ENCODE results near the gene NDNF.

- TF ChIP-seq, protein P1, sequence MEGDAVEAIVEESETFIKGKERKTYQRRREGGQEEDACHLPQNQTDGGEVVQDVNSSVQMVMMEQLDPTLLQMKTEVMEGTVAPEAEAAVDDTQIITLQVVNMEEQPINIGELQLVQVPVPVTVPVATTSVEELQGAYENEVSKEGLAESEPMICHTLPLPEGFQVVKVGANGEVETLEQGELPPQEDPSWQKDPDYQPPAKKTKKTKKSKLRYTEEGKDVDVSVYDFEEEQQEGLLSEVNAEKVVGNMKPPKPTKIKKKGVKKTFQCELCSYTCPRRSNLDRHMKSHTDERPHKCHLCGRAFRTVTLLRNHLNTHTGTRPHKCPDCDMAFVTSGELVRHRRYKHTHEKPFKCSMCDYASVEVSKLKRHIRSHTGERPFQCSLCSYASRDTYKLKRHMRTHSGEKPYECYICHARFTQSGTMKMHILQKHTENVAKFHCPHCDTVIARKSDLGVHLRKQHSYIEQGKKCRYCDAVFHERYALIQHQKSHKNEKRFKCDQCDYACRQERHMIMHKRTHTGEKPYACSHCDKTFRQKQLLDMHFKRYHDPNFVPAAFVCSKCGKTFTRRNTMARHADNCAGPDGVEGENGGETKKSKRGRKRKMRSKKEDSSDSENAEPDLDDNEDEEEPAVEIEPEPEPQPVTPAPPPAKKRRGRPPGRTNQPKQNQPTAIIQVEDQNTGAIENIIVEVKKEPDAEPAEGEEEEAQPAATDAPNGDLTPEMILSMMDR (IDR thresholded peaks at IDR 0.05) = no peak
- no peak for TF ChIP-seq TCF7 (CRISPR knock-in tag; IDR thresholded peaks at IDR 0.05; ENCODE audit: low read depth)
- no peak for TF ChIP-seq ZBTB21 (CRISPR knock-in tag; IDR thresholded peaks at IDR 0.05; ENCODE audit: borderline replicate concordance)
- TF ChIP-seq NR1H2 (CRISPR knock-in tag; IDR thresholded peaks at IDR 0.05) = no peak
- TF ChIP-seq CREB1 (CRISPR knock-in tag; IDR thresholded peaks at IDR 0.05) = no peak
- no peak for TF ChIP-seq ELF4 (CRISPR knock-in tag; IDR thresholded peaks at IDR 0.05; ENCODE audit: low read depth)
- TF ChIP-seq CREM (CRISPR knock-in tag; IDR thresholded peaks at IDR 0.05) = no peak
- TF ChIP-seq ATF2 (CRISPR knock-in tag; IDR thresholded peaks at IDR 0.05; ENCODE audit: borderline replicate concordance, low read depth) = no peak
- no peak for TF ChIP-seq EMX1 (CRISPR knock-in tag; IDR thresholded peaks at IDR 0.05)
- no peak for TF ChIP-seq TEAD4 (CRISPR knock-in tag; IDR thresholded peaks at IDR 0.05)
Observed at GRCh38 chr4:121071640-121072223, 603 bp downstream of the NDNF start.

All from WTC11 (cell line).